ENCODE data around the gene MATCAP1. TPM values are rescaled to one million over a fixed set of nuclear protein-coding genes. Genes with fewer than 3 reads are reported as not detected.

MATCAP1 gene
- total and polyA plus RNA-seq, 10 of the 15 experiments (the other 5 are each of a cell fraction or from before 2014, with no cell fraction given): 2.8 to 25.8 (median 8.6) TPM

DNA sequence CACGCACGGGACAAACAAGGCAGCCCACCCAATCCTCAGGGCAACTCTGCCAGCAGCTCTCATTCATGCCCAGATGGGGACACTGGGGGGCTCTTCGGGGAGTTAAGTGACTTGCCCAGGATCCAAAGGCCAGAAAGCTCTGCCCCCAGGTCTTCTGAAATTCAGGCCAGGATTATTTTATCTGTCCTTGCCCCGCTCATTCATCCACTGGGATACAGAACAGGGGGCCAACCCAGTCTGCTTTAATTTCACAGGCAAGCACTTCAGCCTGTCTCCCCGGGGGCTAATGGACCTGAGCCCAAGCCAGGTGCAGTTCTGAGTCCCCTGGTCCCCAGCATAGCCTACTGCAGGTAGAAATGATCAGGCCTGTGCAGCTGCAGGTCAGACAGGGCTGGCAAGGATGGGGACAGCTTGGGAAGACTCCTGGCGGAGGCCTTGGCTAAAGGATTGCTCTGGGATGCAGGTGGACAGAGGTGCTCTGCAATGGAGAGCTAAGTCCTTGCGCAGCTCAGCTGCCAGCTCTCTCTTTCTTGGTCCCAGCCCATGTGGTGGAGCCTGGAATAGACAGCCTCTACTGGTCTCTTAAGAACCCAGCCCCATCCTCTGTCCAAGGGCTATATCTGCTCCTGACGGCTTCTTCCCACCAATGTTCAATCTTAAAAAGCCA lies 32.2 kb downstream of the MATCAP1 start:
- Histone ChIP-seq H3K4me3 (peak overlapping the region; percentile 74; the same call in 1 of the 2 replicates), H3K27me3 (replicated peaks in 1 of 2; ENCODE audit: control insufficient read depth in 2 of 2, insufficient read depth in 2 of 2, low read length in 1 of 2) (no peaks in the 10 kb centered on the region)
- POLR2A ChIA-PET: interaction anchor here (1.0 to 1.3 kb wide), 3 partner anchors 8 to 134 kb away, joined by 3 to 5 read pairs (median 4); partner anchors contain the start of gene TRADD

DNA sequence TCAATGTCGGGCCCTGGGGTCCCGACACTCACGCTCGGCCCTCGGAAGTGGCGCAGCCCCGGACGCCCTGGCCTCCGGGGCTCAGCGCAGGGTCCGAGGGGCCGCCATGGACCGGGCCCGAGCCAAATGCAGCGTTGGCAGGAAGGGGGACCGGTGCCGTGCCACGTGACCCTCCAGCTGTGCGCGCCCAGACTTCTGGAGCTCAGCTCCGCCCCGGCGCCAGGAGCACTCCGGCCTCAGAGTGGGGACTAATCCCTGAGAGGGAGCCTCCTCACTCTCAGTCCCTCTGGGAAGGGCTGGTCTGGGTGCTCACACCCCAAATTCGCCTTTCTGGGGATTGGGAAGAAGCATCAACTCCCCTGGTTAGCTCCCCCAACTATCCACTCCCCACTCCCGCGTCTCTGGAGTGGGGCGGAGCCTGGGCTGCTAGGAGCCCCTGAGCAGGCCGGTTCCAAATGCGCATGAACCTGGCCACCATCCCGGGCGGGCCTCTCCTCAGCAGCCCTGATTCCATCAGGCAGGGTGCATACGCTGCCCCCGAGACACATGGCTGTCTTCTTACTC lies 32.8 kb downstream of the MATCAP1 start, which contains the start of gene B3GNT9:
TSS of gene B3GNT9 (minus strand) at position 166 of the 564 bp plus-strand sequence. CDS start 513 bp downstream, outside the sequence.
- 5% methylated on average over 25 of the region's 34 CpGs for WGBS (ENCODE audit: insufficient coverage, insufficient replicate concordance, low lambda C conversion rate, missing lambda C conversion rate)
- RAD21 ChIA-PET (ENCODE audit: unreplicated experiment): interaction anchor here (0.9 to 2.5 kb wide), 5 partner anchors 10 to 134 kb away, joined by 3 to 14 read pairs (median 3); no protein-coding TSS in a partner anchor
- TF ChIP-seq MYC (IDR thresholded peaks at IDR 0.05; ENCODE audit: insufficient read depth, insufficient read length, insufficient replicate concordance, low read length, severe bottlenecking) (no peak), TCF12 (IDR thresholded peaks at IDR 0.05; ENCODE audit: low read depth, low read length) (0 out of 2 replicates have a peak, but pooled peaks have one; percentile 6), YY1 (IDR thresholded peaks at IDR 0.05; ENCODE audit: low read depth, low read length) (0 out of 2 replicates have a peak, but pooled peaks have one; percentile 41), WRNIP1 (IDR thresholded peaks at IDR 0.05; ENCODE audit: borderline replicate concordance, low read depth, low read length) (no peak), HDGF (IDR thresholded peaks at IDR 0.05) (no peak), BACH1 (IDR thresholded peaks at IDR 0.05; ENCODE audit: borderline replicate concordance) (peak; percentile 16; the same call in 1 of the 2 replicates)
- TF ChIP-seq, protein P1, sequence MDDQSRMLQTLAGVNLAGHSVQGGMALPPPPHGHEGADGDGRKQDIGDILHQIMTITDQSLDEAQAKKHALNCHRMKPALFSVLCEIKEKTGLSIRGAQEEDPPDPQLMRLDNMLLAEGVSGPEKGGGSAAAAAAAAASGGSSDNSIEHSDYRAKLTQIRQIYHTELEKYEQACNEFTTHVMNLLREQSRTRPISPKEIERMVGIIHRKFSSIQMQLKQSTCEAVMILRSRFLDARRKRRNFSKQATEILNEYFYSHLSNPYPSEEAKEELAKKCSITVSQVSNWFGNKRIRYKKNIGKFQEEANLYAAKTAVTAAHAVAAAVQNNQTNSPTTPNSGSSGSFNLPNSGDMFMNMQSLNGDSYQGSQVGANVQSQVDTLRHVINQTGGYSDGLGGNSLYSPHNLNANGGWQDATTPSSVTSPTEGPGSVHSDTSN (IDR thresholded peaks at IDR 0.05; ENCODE audit: insufficient replicate concordance, low read depth, low read length): no peak

More for the DNA sequence above, 32.2 kb downstream of the MATCAP1 start:
- FAIRE-seq (no peak), DNase-seq (ENCODE audit: low read depth, low spot score) (no peak), ATAC-seq (peak; percentile 15; the same call in 2 of the 3 replicates)
- peaks cover 4% of the 10 kb centered on the region; the same call in 1 of the 2 replicates for H4K20me1 ChIP-seq (ENCODE audit: control insufficient read depth, insufficient read depth)
- H3K79me2 ChIP-seq (ENCODE audit: control insufficient read depth, insufficient read depth, low read length): no peaks in the 10 kb centered on the region; the same call in 1 of the 2 replicates
- SMC1A ChIA-PET (ENCODE audit: uncharacterized antibody, unreplicated experiment): interaction anchor here (0.9 to 2.0 kb wide), 12 partner anchors 9 to 137 kb away, joined by 3 to 8 read pairs (median 4); no protein-coding TSS in a partner anchor
- BruUV-seq (replicated peaks): no TSS peak
- H3K4me2 ChIP-seq (ENCODE audit: control insufficient read depth, insufficient read depth): no peak overlapping the region
- H2AFZ ChIP-seq (ENCODE audit: control insufficient read depth, low read depth, low read length): no peak overlapping the region; the same call in 1 of the 2 replicates
- H3K36me3 ChIP-seq (ENCODE audit: control insufficient read depth in 2 of 2, insufficient read depth in 2 of 2, low read length in 1 of 2): peaks cover 9 to 14% of the 10 kb centered on the region in 2 experiments; a peak in 3 of 4 replicates
- peaks cover 5% of the 10 kb centered on the region for H3K4me1 ChIP-seq (ENCODE audit: control insufficient read depth, insufficient read depth, low read length)
- no peak for TF ChIP-seq YBX1 (IDR thresholded peaks at IDR 0.05)
- WGBS (ENCODE audit: insufficient coverage, insufficient replicate concordance, low lambda C conversion rate, missing lambda C conversion rate): 62% methylated on average over 8 of the region's 8 CpGs
- CTCF ChIA-PET: interaction anchor here (0.6 to 10.0 kb wide), 13 partner anchors 11 to 204 kb away, joined by 3 to 98 read pairs (median 4); partner anchors contain the start of gene NOL3
- H3K9me3 ChIP-seq (replicated peaks; ENCODE audit: control insufficient read depth, insufficient read depth, low read length): no peaks in the 10 kb centered on the region
- intact Hi-C loops (cut with micrococcal nuclease; ENCODE audit: unreplicated experiment) (loop anchor here (2.0 kb wide), 1 partner anchor 133 kb away; no protein-coding TSS in a partner anchor), in situ Hi-C loops (cut with MboI) (loop anchor here (5.0 to 10.0 kb wide), 2 partner anchors 134 to 177 kb away; no protein-coding TSS in a partner anchor)
- RAD21 ChIA-PET (ENCODE audit: unreplicated experiment): interaction anchor here (0.9 to 2.5 kb wide), 4 partner anchors 9 to 134 kb away, joined by 3 to 14 read pairs (median 4); no protein-coding TSS in a partner anchor
- H3K9ac ChIP-seq (ENCODE audit: control insufficient read depth, insufficient read depth, low read length): no peak overlapping the region
- no peak overlapping the region for H3K27ac ChIP-seq (ENCODE audit: control insufficient read depth, insufficient read depth)

More for the DNA sequence above, 32.8 kb downstream of the MATCAP1 start, which contains the start of gene B3GNT9:
- no TSS peak for BruUV-seq (replicated peaks)
- CTCF ChIA-PET: interaction anchor here (0.6 to 10.0 kb wide), 13 partner anchors 9 to 200 kb away, joined by 3 to 98 read pairs (median 4); partner anchors contain the start of genes CES3, FBXL8 and NOL3
- H3K36me3 ChIP-seq (ENCODE audit: control insufficient read depth in 2 of 2, insufficient read depth in 2 of 2, low read length in 1 of 2): peaks cover 11 to 16% of the 10 kb centered on the region in 2 experiments; a peak in 3 of 4 replicates
- peaks cover 5% of the 10 kb centered on the region for H3K4me1 ChIP-seq (ENCODE audit: control insufficient read depth, insufficient read depth, low read length)
- H3K4me3 ChIP-seq: peak within 1 kb of the TSS; percentile 74
- H2AFZ ChIP-seq (ENCODE audit: control insufficient read depth, low read depth, low read length): peak within 1 kb of the TSS; percentile 80
- intact Hi-C loops (cut with micrococcal nuclease; ENCODE audit: unreplicated experiment): loop anchor here (2.0 kb wide), 1 partner anchor 132 kb away; no protein-coding TSS in a partner anchor
- H3K27ac ChIP-seq (ENCODE audit: control insufficient read depth, insufficient read depth): peak within 1 kb of the TSS; percentile 25; the same call in 1 of the 2 replicates
- H3K9ac ChIP-seq (ENCODE audit: control insufficient read depth, insufficient read depth, low read length): peak within 1 kb of the TSS; percentile 64; the same call in 1 of the 2 replicates
- peak; percentile 74 for FAIRE-seq
- H3K9me3 ChIP-seq (replicated peaks; ENCODE audit: control insufficient read depth, insufficient read depth, low read length): no peaks in the 10 kb centered on the region
- SMC1A ChIA-PET (ENCODE audit: uncharacterized antibody, unreplicated experiment): interaction anchor here (0.5 to 2.0 kb wide), 10 partner anchors 9 to 188 kb away, joined by 3 to 8 read pairs (median 4); no protein-coding TSS in a partner anchor
- in situ Hi-C loops (cut with MboI): loop anchor here (5.0 to 10.0 kb wide), 2 partner anchors 134 to 176 kb away; no protein-coding TSS in a partner anchor
- peaks cover 3% of the 10 kb centered on the region; the same call in 1 of the 2 replicates for H4K20me1 ChIP-seq (ENCODE audit: control insufficient read depth, insufficient read depth)
- POLR2A ChIA-PET: interaction anchor here (1.0 to 1.2 kb wide), 3 partner anchors 8 to 121 kb away, joined by 3 to 5 read pairs (median 4); partner anchors contain the start of gene TRADD
- no peaks in the 10 kb centered on the region for H3K27me3 ChIP-seq (replicated peaks in 1 of 2; ENCODE audit: control insufficient read depth in 2 of 2, insufficient read depth in 2 of 2, low read length in 1 of 2)
- peak; percentile 59 for ATAC-seq
- H3K79me2 ChIP-seq (ENCODE audit: control insufficient read depth, insufficient read depth, low read length): no peaks in the 10 kb centered on the region
- H3K4me2 ChIP-seq (ENCODE audit: control insufficient read depth, insufficient read depth): peak within 1 kb of the TSS; percentile 86
- no peak for DNase-seq (ENCODE audit: low read depth, low spot score)
